ENCODE data around the gene ZNHIT2. TPM values are rescaled to one million over a fixed set of nuclear protein-coding genes. Genes with fewer than 3 reads are reported as not detected.

Gene ZNHIT2
- total RNA-seq, 1 donor from 2014 or later: 1.5 TPM

GRCh38 chr11:65157336-65157735 is 39.8 kb upstream of the ZNHIT2 start:
- H3K9me3 Mint-ChIP-seq: no peaks in the 10 kb centered on the region
- H3K9ac ChIP-seq: no peak overlapping the region
- H3K4me3 Mint-ChIP-seq: no peak overlapping the region
- no peak overlapping the region for H2AFZ ChIP-seq (replicated peaks)
- H3K4me1 Mint-ChIP-seq: no peaks in the 10 kb centered on the region
- no peak overlapping the region for H3K27ac ChIP-seq
- no peaks in the 10 kb centered on the region for H4K20me1 ChIP-seq (ENCODE audit: low read depth)
- no peak for TF ChIP-seq EZH2phosphoT487 (IDR thresholded peaks at IDR 0.05)
- TF ChIP-seq EZH2 (IDR thresholded peaks at IDR 0.05): no peak
- no peak for TF ChIP-seq CTCF (IDR thresholded peaks at IDR 0.05)
- H3K79me2 ChIP-seq (ENCODE audit: low read depth): no peaks in the 10 kb centered on the region
- H3K27me3 Mint-ChIP-seq (ENCODE audit: insufficient read depth, low read depth): peaks cover under 1% of the 10 kb centered on the region
- no peaks in the 10 kb centered on the region for H3F3A ChIP-seq (ENCODE audit: low read depth)
- no peak overlapping the region for H3K4me2 ChIP-seq
- no peaks in the 10 kb centered on the region for H3K27me3 ChIP-seq
- no peaks in the 10 kb centered on the region for H3K4me1 ChIP-seq
- no peaks in the 10 kb centered on the region for H3K9me3 ChIP-seq (ENCODE audit: low read depth)
- H3K36me3 ChIP-seq: no peaks in the 10 kb centered on the region
- no peak overlapping the region for H3K27ac Mint-ChIP-seq
- no peak overlapping the region for H3K4me3 ChIP-seq
- no peak for DNase-seq (ENCODE audit: low spot score)
- H3K36me3 Mint-ChIP-seq: no peaks in the 10 kb centered on the region

- Histone ChIP-seq H3K36me3 (no peaks in the 10 kb centered on the region), H3F3A (ENCODE audit: low read depth) (no peaks in the 10 kb centered on the region), H3K4me2 (no peak overlapping the region), H2AFZ (replicated peaks) (no peak overlapping the region), H3K79me2 (ENCODE audit: low read depth) (no peaks in the 10 kb centered on the region), H3K27me3 (no peaks in the 10 kb centered on the region), H3K9me3 (ENCODE audit: low read depth) (no peaks in the 10 kb centered on the region), H3K27ac (no peak overlapping the region), H3K4me1 (no peaks in the 10 kb centered on the region), H3K4me3 (no peak overlapping the region), H4K20me1 (ENCODE audit: low read depth) (no peaks in the 10 kb centered on the region), H3K9ac (no peak overlapping the region)
- H3K27me3 Mint-ChIP-seq (ENCODE audit: insufficient read depth, low read depth): no peaks in the 10 kb centered on the region
- no peak for DNase-seq (ENCODE audit: low spot score)
- no peak overlapping the region for H3K4me3 Mint-ChIP-seq
- no peaks in the 10 kb centered on the region for H3K9me3 Mint-ChIP-seq
- no peaks in the 10 kb centered on the region for H3K4me1 Mint-ChIP-seq
- no peaks in the 10 kb centered on the region for H3K36me3 Mint-ChIP-seq
- H3K27ac Mint-ChIP-seq: no peak overlapping the region
- TF ChIP-seq EZH2 (IDR thresholded peaks at IDR 0.05) (no peak), EZH2phosphoT487 (IDR thresholded peaks at IDR 0.05) (no peak), CTCF (IDR thresholded peaks at IDR 0.05) (no peak)
Observed at GRCh38 chr11:65156926-65157325, 39.4 kb upstream of the ZNHIT2 start.

GRCh38 chr11:65156256-65156655 is 38.8 kb upstream of the ZNHIT2 start:
- no peak overlapping the region for H3K27ac ChIP-seq
- no peak overlapping the region for H3K4me2 ChIP-seq
- H3K4me1 ChIP-seq: no peaks in the 10 kb centered on the region
- no peaks in the 10 kb centered on the region for H3F3A ChIP-seq (ENCODE audit: low read depth)
- H3K4me3 ChIP-seq: no peak overlapping the region
- Mint-ChIP-seq H3K27me3 (ENCODE audit: insufficient read depth, low read depth) (no peaks in the 10 kb centered on the region), H3K4me3 (no peak overlapping the region), H3K36me3 (no peaks in the 10 kb centered on the region), H3K27ac (no peak overlapping the region), H3K4me1 (no peaks in the 10 kb centered on the region), H3K9me3 (no peaks in the 10 kb centered on the region)
- no peak overlapping the region for H2AFZ ChIP-seq (replicated peaks)
- no peaks in the 10 kb centered on the region for H3K79me2 ChIP-seq (ENCODE audit: low read depth)
- no peaks in the 10 kb centered on the region for H4K20me1 ChIP-seq (ENCODE audit: low read depth)
- H3K9ac ChIP-seq: no peak overlapping the region
- no peaks in the 10 kb centered on the region for H3K27me3 ChIP-seq
- TF ChIP-seq EZH2 (IDR thresholded peaks at IDR 0.05) (no peak), EZH2phosphoT487 (IDR thresholded peaks at IDR 0.05) (no peak), CTCF (IDR thresholded peaks at IDR 0.05) (no peak)
- H3K9me3 ChIP-seq (ENCODE audit: low read depth): no peaks in the 10 kb centered on the region
- no peaks in the 10 kb centered on the region for H3K36me3 ChIP-seq
- no peak for DNase-seq (ENCODE audit: low spot score)
